B cell (primary cell): ENCODE data around the gene ITFG2. TPM values are rescaled to one million over a fixed set of nuclear protein-coding genes. Genes with fewer than 3 reads are reported as not detected.
"Not testable (repeated sequence)": the region's sequence is repeated elsewhere in the genome, so short reads cannot be mapped to it uniquely, and the experiment has no call there.

Experiments
- ATAC-seq: fragments of 200-7000 bp; cut with Tn5 transposase; one replicate; pipeline ENCODE4 v1.10.0; 2021; ENCODE audit warnings: low read depth, mild to moderate bottlenecking, moderate number of reproducible peaks, moderate library complexity
- CTCF ChIA-PET: fragments of 350-600 bp; sonication (Branson Sonifier 250); formaldehyde crosslinking; loops from one replicate; lab custom pipeline; 2021; ENCODE audit warnings: antibody characterized with exemption, inconsistent platforms; lab: Charles Lee
- POLR2A ChIA-PET: fragments of 350-600 bp; sonication (Branson Sonifier 250); formaldehyde crosslinking; loops from one replicate; lab custom pipeline; 2021; ENCODE audit warnings: antibody characterized with exemption; lab: Charles Lee
- DNase-seq: peaks from one replicate; pipeline ENCODE4 v3.0.0; 2013
- H2AFZ ChIP-seq: 2 replicates; pipeline ENCODE4 v1.6.1; 2012; ENCODE audit warnings: mild to moderate bottlenecking, low read depth, low read length; ENCODE audit not compliant: insufficient read depth, poor library complexity, severe bottlenecking
- H3K27ac ChIP-seq, 2 donors: 1 replicate in 1 of 2; 2 replicates in 1 of 2; pipeline ENCODE4 v1.5.1; 2012 to 2013; ENCODE audit warnings: low read length in 2 of 2, mild to moderate bottlenecking in 2 of 2, moderate library complexity in 1 of 2
- H3K27me3 ChIP-seq, 4 experiments: fragments of 200-600 bp in 1 of 4; sonication (generic) in 1 of 4; replicated peaks in 1 of 4; 1 replicate in 2 of 4; 2 replicates in 2 of 4; pipeline versions ENCODE4 v1.6.1 to v1.7.0; 2013 to 2016; ENCODE audit warnings: low read length in 3 of 4, mild to moderate bottlenecking in 2 of 4, mixed read lengths in 1 of 4, moderate library complexity in 1 of 4; ENCODE audit not compliant: insufficient read depth in 4 of 4, control insufficient read depth in 3 of 4; ENCODE audit errors: control extremely low read depth in 1 of 4
- H3K36me3 ChIP-seq, 2 experiments: replicated peaks in 1 of 2; 1 replicate in 1 of 2; 2 replicates in 1 of 2; pipeline versions ENCODE4 v1.6.1 to v1.7.1; 2013; ENCODE audit warnings: low read length in 1 of 2; ENCODE audit not compliant: insufficient read depth in 2 of 2, control insufficient read depth in 1 of 2; ENCODE audit errors: control extremely low read depth in 1 of 2, extremely low read depth in 1 of 2
- H3K4me1 ChIP-seq, 2 donors: fragments of 200-600 bp in 1 of 2; sonication (generic) in 1 of 2; 1 replicate in 1 of 2; 2 replicates in 1 of 2; pipeline versions ENCODE4 v1.5.1 to v1.6.1; 2013 to 2017; ENCODE audit warnings: low read length in 2 of 2; ENCODE audit not compliant: control insufficient read depth in 2 of 2, insufficient read depth in 2 of 2
- H3K4me2 ChIP-seq: replicated peaks from 2 replicates; pipeline ENCODE3; 2012; ENCODE audit warnings: mild to moderate bottlenecking, low read depth, low read length; ENCODE audit not compliant: poor library complexity, severe bottlenecking
- H3K4me3 ChIP-seq, 5 experiments: fragments of 200-600 bp in 1 of 5; sonication (generic) in 1 of 5; 1 replicate in 3 of 5; 2 replicates in 2 of 5; pipeline versions ENCODE4 v1.5.1 to v1.7.0; 2011 to 2016; ENCODE audit warnings: low read length in 4 of 5, mild to moderate bottlenecking in 4 of 5, low read depth in 2 of 5, control low read depth in 1 of 5, moderate library complexity in 1 of 5; ENCODE audit not compliant: insufficient read depth in 1 of 5; ENCODE audit errors: control extremely low read depth in 1 of 5, extremely low read depth in 1 of 5
- H3K79me2 ChIP-seq: fragments of 200-600 bp; sonication (generic); one replicate; pipeline ENCODE4 v1.6.0; 2016; ENCODE audit warnings: low read length; ENCODE audit not compliant: control insufficient read depth, insufficient read depth
- H3K9ac ChIP-seq: fragments of 200-600 bp; sonication (generic); 2 replicates; pipeline ENCODE4 v1.6.1; 2017; ENCODE audit warnings: mild to moderate bottlenecking, low read length, moderate library complexity
- H3K9me3 ChIP-seq, 3 donors: one replicate each; pipeline versions ENCODE4 v1.6.1 to v1.7.1; 2013; ENCODE audit warnings: low read length in 2 of 3; ENCODE audit not compliant: control insufficient read depth in 2 of 3, insufficient read depth in 1 of 3; ENCODE audit errors: control extremely low read depth in 1 of 3
- H4K20me1 ChIP-seq: 2 replicates; pipeline ENCODE4 v1.6.0; 2012; ENCODE audit warnings: mild to moderate bottlenecking, low read length; ENCODE audit not compliant: insufficient read depth, control insufficient read depth, poor library complexity, severe bottlenecking
- H3K27ac Mint-ChIP-seq: one replicate; pipeline ENCODE4 v1.8.0; 2021; ENCODE audit warnings: mixed read lengths
- H3K27me3 Mint-ChIP-seq: one replicate; pipeline ENCODE4 v1.8.0; 2021; ENCODE audit warnings: mixed read lengths
- H3K4me1 Mint-ChIP-seq: one replicate; pipeline ENCODE4 v1.8.0; 2021; ENCODE audit warnings: mixed read lengths
- H3K4me3 Mint-ChIP-seq: one replicate; pipeline ENCODE4 v1.8.0; 2021; ENCODE audit warnings: mixed read lengths
- H3K9me3 Mint-ChIP-seq: one replicate; pipeline ENCODE4 v1.8.0; 2022; ENCODE audit warnings: mixed read lengths; ENCODE audit not compliant: insufficient read depth
- EZH2 ChIP-seq: IDR thresholded peaks from 2 replicates; pipeline ENCODE4 v1.6.1; 2012; ENCODE audit warnings: borderline replicate concordance, low read depth, mild to moderate bottlenecking, moderate library complexity, low read length; ENCODE audit not compliant: insufficient read depth, poor library complexity, severe bottlenecking
- WGBS: methylation state at CpG from one replicate; pipeline ENCODE4 v1.1.5; 2013; ENCODE audit warnings: missing lambda C conversion rate; ENCODE audit not compliant: insufficient coverage; 5-methylcytosine and 5-hydroxymethylcytosine counted together
- intact Hi-C: fragments of 100-400 bp; cut with micrococcal nuclease; formaldehyde crosslinking; loops from one replicate; pipeline ENCODE4 v1.10.0; 2022
- polyA plus RNA-seq: library from polyadenylated mRNA; depleted of rRNA; stranded (reverse); fragments of >200 nt; gene quantifications from 2 replicates; pipeline ENCODE4 v1.2.3, GENCODE V29; 2012
- total RNA-seq, 2 donors: library from RNA; stranded (reverse); fragments of 120-200 nt in 1 of 2; gene quantifications; 1 replicate in 1 of 2; 2 replicates in 1 of 2; pipeline versions ENCODE4 v1.2.3 to v1.2.4, GENCODE V29; 2013 to 2022
- TF ChIP-seq, protein P1 (sequence below): fragments of 200-600 bp; IDR thresholded peaks from one replicate; pipeline ENCODE4 v1.8.0; 2022; ENCODE audit warnings: antibody characterized with exemption, mild to moderate bottlenecking

The ITFG2 gene
- total and polyA plus RNA-seq, 2 donors (not counting 1 experiment from before 2014, with no cell fraction given): 88.2 to 137 TPM

DNA sequence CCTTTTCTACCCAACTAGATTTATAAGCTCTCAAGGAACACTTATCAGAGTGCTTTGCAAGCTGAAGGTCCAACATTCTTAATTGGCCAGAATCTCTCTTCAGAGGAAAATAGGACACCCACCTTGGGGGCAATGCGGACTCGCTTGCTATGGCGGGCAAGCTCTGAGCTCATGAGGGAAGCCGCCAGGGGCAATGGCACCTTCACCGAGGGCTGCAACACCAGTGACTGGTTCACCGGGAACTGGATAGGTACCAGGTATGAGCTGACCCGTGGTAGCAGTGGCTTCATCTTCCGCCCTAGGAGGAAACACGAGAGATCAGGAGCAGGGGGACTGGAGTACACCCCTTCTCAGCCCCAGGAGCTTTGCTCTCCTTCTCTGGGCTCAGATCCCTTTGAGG is 51.7 kb downstream of the ITFG2 start:
- Histone ChIP-seq H3K27ac (no peak overlapping the region), H3K4me1 (no peaks in the 10 kb centered on the region), H3K4me2 (no peak overlapping the region), H3K9ac (no peak overlapping the region), H3K36me3 (no peaks in the 10 kb centered on the region), H2AFZ (no peak overlapping the region), H3K79me2 (no peaks in the 10 kb centered on the region), H3K9me3 (no peaks in the 10 kb centered on the region), H4K20me1 (no peaks in the 10 kb centered on the region), H3K27me3 (no peaks in the 10 kb centered on the region), H3K4me3 (no peak overlapping the region)
- TF ChIP-seq, protein P1, sequence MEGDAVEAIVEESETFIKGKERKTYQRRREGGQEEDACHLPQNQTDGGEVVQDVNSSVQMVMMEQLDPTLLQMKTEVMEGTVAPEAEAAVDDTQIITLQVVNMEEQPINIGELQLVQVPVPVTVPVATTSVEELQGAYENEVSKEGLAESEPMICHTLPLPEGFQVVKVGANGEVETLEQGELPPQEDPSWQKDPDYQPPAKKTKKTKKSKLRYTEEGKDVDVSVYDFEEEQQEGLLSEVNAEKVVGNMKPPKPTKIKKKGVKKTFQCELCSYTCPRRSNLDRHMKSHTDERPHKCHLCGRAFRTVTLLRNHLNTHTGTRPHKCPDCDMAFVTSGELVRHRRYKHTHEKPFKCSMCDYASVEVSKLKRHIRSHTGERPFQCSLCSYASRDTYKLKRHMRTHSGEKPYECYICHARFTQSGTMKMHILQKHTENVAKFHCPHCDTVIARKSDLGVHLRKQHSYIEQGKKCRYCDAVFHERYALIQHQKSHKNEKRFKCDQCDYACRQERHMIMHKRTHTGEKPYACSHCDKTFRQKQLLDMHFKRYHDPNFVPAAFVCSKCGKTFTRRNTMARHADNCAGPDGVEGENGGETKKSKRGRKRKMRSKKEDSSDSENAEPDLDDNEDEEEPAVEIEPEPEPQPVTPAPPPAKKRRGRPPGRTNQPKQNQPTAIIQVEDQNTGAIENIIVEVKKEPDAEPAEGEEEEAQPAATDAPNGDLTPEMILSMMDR: no peak
- TF ChIP-seq EZH2: no peak
- ChIA-PET POLR2A (no interaction called here), CTCF (interaction anchor here (0.6 to 0.8 kb wide), 2 partner anchors 10 to 64 kb away, joined by 3 read pairs; no protein-coding TSS in a partner anchor)
- Mint-ChIP-seq H3K27me3 (no peaks in the 10 kb centered on the region), H3K27ac (no peak overlapping the region), H3K9me3 (no peaks in the 10 kb centered on the region), H3K4me1 (no peaks in the 10 kb centered on the region), H3K4me3 (no peak overlapping the region)
- ATAC-seq (no peak), DNase-seq (no peak)
- intact Hi-C loops: no loop called here
- WGBS: 97% methylated on average over 9 of the region's 9 CpGs

DNA sequence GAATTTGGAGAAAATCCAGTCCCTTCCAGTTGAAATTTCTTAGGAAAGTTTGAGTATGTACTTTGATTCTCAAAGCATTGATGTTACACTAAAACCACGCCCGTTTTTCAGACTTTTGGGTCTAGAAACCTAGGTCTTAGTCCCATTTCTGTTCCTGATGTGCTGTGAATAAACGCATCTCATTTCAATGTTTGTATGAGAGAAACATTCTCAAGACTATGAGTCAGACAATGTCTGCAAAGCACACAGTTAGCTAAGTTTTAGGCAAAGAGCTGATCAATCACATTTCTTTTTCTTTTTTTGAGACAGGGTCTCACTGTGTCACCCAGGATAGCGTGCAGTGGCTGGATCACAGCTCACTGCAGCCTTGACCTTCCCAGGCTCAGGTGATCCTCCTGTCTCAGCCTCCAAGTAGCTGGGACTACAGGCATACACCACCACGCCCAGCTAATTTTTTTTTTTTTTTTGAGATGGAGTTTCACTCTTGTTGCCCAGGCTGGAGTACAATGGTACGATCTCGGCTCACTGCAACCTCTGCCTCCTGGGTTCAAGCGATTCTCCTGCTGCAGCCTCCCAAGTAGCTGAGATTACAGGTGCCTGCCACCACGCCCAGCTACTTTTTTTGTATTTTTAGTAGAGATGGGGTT is 56.6 kb downstream of the ITFG2 start:
- H3K27ac ChIP-seq, H3K4me3 ChIP-seq, H3K9ac ChIP-seq, DNase-seq, POLR2A ChIA-PET, H3K9me3 Mint-ChIP-seq, H3K36me3 ChIP-seq, CTCF ChIA-PET, H3K4me1 ChIP-seq, intact Hi-C loops, H3K4me1 Mint-ChIP-seq, H3K79me2 ChIP-seq, H3K4me2 ChIP-seq, ATAC-seq, H3K4me3 Mint-ChIP-seq, H2AFZ ChIP-seq, H4K20me1 ChIP-seq, H3K9me3 ChIP-seq, H3K27me3 ChIP-seq, H3K27ac Mint-ChIP-seq, H3K27me3 Mint-ChIP-seq: not testable (repeated sequence)
- 93% methylated on average over 2 of the region's 9 CpGs for WGBS

Other genes starting within 250 kb of the ITFG2 start
- 56.7 and 57.5 TPM in 2 replicates for gene FKBP4, start 17.7 kb upstream of the ITFG2 start, total RNA-seq
- 19.3 and 28.1 TPM in 2 replicates for gene FKBP4, start 17.7 kb upstream of the ITFG2 start, polyA plus RNA-seq
- not detected in 2 replicates for gene NRIP2, start 22.4 kb downstream of the ITFG2 start, total RNA-seq
- not detected in 2 replicates for gene NRIP2, start 22.4 kb downstream of the ITFG2 start, polyA plus RNA-seq
- not detected in 2 replicates for gene TEX52, start 44.4 kb downstream of the ITFG2 start, total RNA-seq
- gene TEX52, start 44.4 kb downstream of the ITFG2 start, polyA plus RNA-seq: not detected in 2 replicates
- 0.51 and 0.84 TPM in 2 replicates for gene FOXM1, start 64.5 kb downstream of the ITFG2 start, total RNA-seq
- gene FOXM1, start 64.5 kb downstream of the ITFG2 start, polyA plus RNA-seq: 0.67 and 0.74 TPM in 2 replicates
- gene RHNO1, start 64.6 kb downstream of the ITFG2 start, total RNA-seq: 13.5 and 15.0 TPM in 2 replicates
- 12.8 and 13.3 TPM in 2 replicates for gene RHNO1, start 64.6 kb downstream of the ITFG2 start, polyA plus RNA-seq
- 8.1 and 8.3 TPM in 2 replicates for gene TULP3, start 78.2 kb downstream of the ITFG2 start, total RNA-seq
- 9.2 and 12.3 TPM in 2 replicates for gene TULP3, start 78.2 kb downstream of the ITFG2 start, polyA plus RNA-seq
- not detected in 2 replicates for gene TEAD4, start 146.7 kb downstream of the ITFG2 start, total RNA-seq
- not detected in 2 replicates for gene TEAD4, start 146.7 kb downstream of the ITFG2 start, polyA plus RNA-seq